GM23338 (cell line): ENCODE measurements around the gene MAP3K4.

ENCODE experiments used
- CREB1 ChIP-seq: fragments of 250-450 bp; sonication (Bioruptor Pico); IDR thresholded peaks from 2 replicates; pipeline ENCODE4 v1.5.0; 2020; ENCODE audit warnings: low read depth, mild to moderate bottlenecking, moderate library complexity
- CTCF ChIP-seq, 2 experiments: fragments of 200-600 bp in 1 of 2; sonication (generic) in 1 of 2; conservative IDR thresholded peaks; 2 replicates each; pipeline versions ENCODE4 v1.5.1 to v1.6.1; 2016 to 2017; ENCODE audit warnings: antibody characterized with exemption in 2 of 2, low read depth in 2 of 2, mild to moderate bottlenecking in 2 of 2, moderate library complexity in 1 of 2
- EZH2 ChIP-seq: fragments of 200-600 bp; sonication (generic); IDR thresholded peaks from one replicate; pipeline ENCODE4 v1.8.0; 2017; ENCODE audit warnings: antibody characterized with exemption, mild to moderate bottlenecking, low read depth; ENCODE audit not compliant: unreplicated experiment
- EZH2phosphoT487 ChIP-seq: fragments of 200-600 bp; sonication (generic); IDR thresholded peaks from one replicate; pipeline ENCODE4 v1.8.1; 2018; ENCODE audit warnings: antibody characterized with exemption; ENCODE audit not compliant: unreplicated experiment
- JUNB ChIP-seq: IDR thresholded peaks from one replicate; pipeline ENCODE4 v1.6.1; 2016; ENCODE audit warnings: antibody characterized with exemption; ENCODE audit not compliant: unreplicated experiment
- POLR2AphosphoS5 ChIP-seq: IDR thresholded peaks from 2 replicates; pipeline ENCODE4 v1.6.1; 2016; ENCODE audit warnings: antibody characterized with exemption, low read depth
- ZNF114 ChIP-seq: fragments of 250-450 bp; sonication (Bioruptor Pico); IDR thresholded peaks from 2 replicates; pipeline ENCODE4 v1.5.0; 2020; ENCODE audit warnings: mild to moderate bottlenecking, moderate library complexity
- ZNF331 ChIP-seq: fragments of 250-450 bp; sonication (Bioruptor Pico); IDR thresholded peaks from 2 replicates; pipeline ENCODE4 v1.5.0; 2020; ENCODE audit warnings: low read depth, mild to moderate bottlenecking, moderate library complexity
- TF ChIP-seq, protein P1 (sequence below): IDR thresholded peaks from one replicate; pipeline ENCODE4 v1.6.1; 2018; ENCODE audit warnings: antibody characterized with exemption; ENCODE audit not compliant: unreplicated experiment
- TF ChIP-seq, protein P2 (sequence below): IDR thresholded peaks from 2 replicates; pipeline ENCODE4 v1.6.1; 2016; ENCODE audit warnings: antibody characterized with exemption
- TF ChIP-seq, protein P3 (sequence below): fragments of 250-450 bp; sonication (Bioruptor Pico); IDR thresholded peaks from 2 replicates; pipeline ENCODE4 v1.5.0; 2020; ENCODE audit warnings: mild to moderate bottlenecking, moderate library complexity

DNA sequence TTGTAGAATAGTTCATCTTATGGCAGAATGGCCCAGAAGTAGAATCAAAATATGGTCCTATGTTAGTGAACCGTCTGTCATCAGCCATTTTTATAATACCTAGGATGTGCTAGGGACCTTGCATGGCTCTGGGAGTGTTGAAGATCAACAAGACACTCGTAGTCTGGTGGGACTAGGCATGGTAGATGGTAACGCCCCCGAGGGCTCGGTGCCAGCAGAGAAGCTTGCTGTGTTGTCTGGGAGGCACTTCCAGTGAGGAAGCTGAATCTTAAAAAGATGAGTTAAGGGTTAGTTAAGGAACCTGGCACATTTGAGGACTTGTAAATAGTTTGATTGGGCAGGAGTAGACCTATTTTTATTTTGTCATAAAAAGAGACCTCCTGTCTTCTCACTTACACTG, 82.4 kb downstream of the MAP3K4 start:
- TF ChIP-seq CTCF (conservative IDR thresholded peaks at IDR 0.05; ENCODE audit: low read depth in 2 of 2) (no peak), EZH2 (no peak), EZH2phosphoT487 (no peak), POLR2AphosphoS5 (no peak), ZNF331 (CRISPR knock-in tag) (no peak), CREB1 (CRISPR knock-in tag) (no peak), JUNB (no peak), ZNF114 (no peak)
- TF ChIP-seq, protein P1, sequence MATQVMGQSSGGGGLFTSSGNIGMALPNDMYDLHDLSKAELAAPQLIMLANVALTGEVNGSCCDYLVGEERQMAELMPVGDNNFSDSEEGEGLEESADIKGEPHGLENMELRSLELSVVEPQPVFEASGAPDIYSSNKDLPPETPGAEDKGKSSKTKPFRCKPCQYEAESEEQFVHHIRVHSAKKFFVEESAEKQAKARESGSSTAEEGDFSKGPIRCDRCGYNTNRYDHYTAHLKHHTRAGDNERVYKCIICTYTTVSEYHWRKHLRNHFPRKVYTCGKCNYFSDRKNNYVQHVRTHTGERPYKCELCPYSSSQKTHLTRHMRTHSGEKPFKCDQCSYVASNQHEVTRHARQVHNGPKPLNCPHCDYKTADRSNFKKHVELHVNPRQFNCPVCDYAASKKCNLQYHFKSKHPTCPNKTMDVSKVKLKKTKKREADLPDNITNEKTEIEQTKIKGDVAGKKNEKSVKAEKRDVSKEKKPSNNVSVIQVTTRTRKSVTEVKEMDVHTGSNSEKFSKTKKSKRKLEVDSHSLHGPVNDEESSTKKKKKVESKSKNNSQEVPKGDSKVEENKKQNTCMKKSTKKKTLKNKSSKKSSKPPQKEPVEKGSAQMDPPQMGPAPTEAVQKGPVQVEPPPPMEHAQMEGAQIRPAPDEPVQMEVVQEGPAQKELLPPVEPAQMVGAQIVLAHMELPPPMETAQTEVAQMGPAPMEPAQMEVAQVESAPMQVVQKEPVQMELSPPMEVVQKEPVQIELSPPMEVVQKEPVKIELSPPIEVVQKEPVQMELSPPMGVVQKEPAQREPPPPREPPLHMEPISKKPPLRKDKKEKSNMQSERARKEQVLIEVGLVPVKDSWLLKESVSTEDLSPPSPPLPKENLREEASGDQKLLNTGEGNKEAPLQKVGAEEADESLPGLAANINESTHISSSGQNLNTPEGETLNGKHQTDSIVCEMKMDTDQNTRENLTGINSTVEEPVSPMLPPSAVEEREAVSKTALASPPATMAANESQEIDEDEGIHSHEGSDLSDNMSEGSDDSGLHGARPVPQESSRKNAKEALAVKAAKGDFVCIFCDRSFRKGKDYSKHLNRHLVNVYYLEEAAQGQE = no peak
- TF ChIP-seq, protein P2, sequence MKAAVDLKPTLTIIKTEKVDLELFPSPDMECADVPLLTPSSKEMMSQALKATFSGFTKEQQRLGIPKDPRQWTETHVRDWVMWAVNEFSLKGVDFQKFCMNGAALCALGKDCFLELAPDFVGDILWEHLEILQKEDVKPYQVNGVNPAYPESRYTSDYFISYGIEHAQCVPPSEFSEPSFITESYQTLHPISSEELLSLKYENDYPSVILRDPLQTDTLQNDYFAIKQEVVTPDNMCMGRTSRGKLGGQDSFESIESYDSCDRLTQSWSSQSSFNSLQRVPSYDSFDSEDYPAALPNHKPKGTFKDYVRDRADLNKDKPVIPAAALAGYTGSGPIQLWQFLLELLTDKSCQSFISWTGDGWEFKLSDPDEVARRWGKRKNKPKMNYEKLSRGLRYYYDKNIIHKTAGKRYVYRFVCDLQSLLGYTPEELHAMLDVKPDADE = no peak
- TF ChIP-seq, protein P3, sequence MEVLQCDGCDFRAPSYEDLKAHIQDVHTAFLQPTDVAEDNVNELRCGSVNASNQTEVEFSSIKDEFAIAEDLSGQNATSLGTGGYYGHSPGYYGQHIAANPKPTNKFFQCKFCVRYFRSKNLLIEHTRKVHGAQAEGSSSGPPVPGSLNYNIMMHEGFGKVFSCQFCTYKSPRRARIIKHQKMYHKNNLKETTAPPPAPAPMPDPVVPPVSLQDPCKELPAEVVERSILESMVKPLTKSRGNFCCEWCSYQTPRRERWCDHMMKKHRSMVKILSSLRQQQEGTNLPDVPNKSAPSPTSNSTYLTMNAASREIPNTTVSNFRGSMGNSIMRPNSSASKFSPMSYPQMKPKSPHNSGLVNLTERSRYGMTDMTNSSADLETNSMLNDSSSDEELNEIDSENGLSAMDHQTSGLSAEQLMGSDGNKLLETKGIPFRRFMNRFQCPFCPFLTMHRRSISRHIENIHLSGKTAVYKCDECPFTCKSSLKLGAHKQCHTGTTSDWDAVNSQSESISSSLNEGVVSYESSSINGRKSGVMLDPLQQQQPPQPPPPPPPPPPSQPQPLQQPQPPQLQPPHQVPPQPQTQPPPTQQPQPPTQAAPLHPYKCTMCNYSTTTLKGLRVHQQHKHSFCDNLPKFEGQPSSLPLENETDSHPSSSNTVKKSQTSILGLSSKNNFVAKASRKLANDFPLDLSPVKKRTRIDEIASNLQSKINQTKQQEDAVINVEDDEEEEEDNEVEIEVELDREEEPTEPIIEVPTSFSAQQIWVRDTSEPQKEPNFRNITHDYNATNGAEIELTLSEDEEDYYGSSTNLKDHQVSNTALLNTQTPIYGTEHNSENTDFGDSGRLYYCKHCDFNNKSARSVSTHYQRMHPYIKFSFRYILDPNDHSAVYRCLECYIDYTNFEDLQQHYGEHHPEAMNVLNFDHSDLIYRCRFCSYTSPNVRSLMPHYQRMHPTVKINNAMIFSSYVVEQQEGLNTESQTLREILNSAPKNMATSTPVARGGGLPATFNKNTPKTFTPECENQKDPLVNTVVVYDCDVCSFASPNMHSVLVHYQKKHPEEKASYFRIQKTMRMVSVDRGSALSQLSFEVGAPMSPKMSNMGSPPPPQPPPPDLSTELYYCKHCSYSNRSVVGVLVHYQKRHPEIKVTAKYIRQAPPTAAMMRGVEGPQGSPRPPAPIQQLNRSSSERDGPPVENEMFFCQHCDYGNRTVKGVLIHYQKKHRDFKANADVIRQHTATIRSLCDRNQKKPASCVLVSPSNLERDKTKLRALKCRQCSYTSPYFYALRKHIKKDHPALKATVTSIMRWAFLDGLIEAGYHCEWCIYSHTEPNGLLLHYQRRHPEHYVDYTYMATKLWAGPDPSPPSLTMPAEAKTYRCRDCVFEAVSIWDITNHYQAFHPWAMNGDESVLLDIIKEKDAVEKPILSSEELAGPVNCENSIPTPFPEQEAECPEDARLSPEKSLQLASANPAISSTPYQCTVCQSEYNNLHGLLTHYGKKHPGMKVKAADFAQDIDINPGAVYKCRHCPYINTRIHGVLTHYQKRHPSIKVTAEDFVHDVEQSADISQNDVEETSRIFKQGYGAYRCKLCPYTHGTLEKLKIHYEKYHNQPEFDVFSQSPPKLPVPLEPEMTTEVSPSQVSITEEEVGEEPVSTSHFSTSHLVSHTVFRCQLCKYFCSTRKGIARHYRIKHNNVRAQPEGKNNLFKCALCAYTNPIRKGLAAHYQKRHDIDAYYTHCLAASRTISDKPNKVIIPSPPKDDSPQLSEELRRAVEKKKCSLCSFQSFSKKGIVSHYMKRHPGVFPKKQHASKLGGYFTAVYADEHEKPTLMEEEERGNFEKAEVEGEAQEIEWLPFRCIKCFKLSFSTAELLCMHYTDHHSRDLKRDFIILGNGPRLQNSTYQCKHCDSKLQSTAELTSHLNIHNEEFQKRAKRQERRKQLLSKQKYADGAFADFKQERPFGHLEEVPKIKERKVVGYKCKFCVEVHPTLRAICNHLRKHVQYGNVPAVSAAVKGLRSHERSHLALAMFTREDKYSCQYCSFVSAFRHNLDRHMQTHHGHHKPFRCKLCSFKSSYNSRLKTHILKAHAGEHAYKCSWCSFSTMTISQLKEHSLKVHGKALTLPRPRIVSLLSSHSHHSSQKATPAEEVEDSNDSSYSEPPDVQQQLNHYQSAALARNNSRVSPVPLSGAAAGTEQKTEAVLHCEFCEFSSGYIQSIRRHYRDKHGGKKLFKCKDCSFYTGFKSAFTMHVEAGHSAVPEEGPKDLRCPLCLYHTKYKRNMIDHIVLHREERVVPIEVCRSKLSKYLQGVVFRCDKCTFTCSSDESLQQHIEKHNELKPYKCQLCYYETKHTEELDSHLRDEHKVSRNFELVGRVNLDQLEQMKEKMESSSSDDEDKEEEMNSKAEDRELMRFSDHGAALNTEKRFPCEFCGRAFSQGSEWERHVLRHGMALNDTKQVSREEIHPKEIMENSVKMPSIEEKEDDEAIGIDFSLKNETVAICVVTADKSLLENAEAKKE (CRISPR knock-in tag) = no peak
